Stimulated activated CD4-positive, alpha-beta T cell treated with anti-CD3 and anti-CD28 coated beads, Interleukin-15, amount 100 ng/mL, for 48 hours (primary cell): ENCODE data around the gene ACTA2.

Source experiments
- DNase-seq, 2 donors: peaks; one replicate each; pipeline ENCODE4 v3.0.0-alpha.2; 2020; ENCODE audit warnings: low read depth in 2 of 2

ACTA2 gene

DNA sequence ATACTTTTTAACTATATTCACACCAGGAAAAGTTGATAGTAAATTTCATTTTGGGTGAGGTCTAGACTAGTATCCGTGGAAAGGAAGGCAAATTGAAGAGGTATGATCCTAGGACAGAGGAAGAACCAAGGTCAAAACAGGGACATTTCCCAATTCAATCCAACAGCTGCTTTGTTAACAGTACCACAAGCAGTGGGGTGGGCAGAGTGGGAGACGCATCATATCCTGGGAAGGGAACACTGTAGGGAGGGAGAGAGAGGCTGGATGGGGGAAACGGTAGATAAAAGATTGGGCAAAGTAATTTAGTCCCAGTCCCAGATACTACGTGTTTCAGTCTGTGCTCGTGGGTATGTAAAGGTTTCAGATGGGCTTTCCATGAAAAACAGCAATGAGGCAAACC lies 28.9 kb upstream of the ACTA2 start:
- DNase-seq = no peak

DNA sequence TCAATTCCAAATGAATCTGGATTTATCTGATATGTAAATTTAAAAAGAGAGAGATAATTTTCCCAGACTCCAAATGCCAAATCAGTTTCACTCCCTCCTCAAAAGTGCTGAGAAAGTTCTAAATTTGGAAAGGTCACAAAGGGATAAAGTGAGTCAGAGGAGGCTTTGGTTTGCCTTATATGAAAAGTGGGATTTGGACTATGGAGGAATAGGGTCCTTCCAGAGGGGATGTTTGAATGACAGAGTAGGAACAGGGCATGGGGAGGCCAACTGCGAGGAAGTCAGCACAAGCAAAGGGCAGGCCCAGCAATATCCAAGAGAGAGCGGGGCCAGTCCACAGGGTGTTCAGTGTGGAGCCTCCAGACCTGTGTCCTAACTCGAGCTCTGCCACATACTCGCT lies 28.2 kb upstream of the ACTA2 start:
- DNase-seq = no peak

DNA sequence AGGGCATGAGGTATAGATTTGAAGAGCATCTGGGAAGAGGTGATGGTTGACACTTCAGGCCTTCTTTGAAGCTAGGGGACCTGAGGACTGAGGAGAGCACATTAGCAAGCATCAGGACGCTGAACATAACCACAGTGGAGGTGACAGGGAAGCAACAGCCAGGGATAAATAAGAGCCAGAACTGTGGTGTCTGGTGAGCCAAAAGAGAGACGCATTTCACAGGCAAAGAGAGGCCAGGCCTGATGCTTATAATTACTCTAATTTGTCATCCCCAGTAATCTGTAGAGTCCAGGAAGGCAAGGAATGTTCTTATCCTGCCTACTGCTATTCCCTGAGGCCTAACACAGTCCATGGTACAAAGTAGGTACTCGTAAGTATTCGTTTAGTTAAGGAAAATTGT lies 27.7 kb upstream of the ACTA2 start:
- no peak for DNase-seq

DNA sequence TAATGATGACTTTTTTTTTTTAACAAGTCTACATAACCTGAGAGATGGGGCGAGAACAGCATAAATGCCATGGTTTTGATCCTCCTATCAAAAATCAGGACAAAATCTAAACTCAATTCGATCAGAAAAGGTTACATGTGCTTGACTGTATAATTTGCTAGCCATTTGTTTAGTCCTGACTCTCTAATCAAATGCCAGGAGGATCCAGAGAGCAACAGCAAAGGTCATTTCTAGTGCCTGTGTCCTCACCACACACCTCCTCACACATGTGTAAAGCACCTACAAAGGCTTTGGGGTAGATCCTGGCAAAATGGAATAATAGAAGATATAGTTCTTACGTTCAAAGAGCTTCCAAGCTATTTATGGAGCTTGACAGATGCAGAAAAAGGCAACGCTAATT lies 27.0 kb upstream of the ACTA2 start:
- no peak for DNase-seq

DNA sequence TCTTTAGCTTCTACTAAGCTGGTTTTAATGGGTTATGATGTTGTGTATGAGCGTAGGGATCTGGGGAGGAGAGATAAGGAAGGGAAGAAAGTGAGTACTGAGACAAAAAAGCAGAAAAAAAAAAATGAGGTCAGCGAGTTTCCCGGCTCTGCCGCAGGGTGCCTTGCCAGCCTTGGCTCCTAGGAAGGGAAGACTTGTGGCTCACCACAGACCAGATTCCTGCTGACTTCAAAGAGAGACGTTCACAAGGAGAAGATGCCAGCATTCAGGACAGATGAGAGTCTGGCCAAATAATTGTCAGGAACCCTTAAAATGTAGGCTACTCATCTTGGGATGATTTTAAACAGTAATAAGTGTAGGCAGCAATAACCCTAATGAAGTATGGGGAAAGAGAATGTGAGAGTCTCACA lies 26.6 kb upstream of the ACTA2 start:
- no peak for DNase-seq

DNA sequence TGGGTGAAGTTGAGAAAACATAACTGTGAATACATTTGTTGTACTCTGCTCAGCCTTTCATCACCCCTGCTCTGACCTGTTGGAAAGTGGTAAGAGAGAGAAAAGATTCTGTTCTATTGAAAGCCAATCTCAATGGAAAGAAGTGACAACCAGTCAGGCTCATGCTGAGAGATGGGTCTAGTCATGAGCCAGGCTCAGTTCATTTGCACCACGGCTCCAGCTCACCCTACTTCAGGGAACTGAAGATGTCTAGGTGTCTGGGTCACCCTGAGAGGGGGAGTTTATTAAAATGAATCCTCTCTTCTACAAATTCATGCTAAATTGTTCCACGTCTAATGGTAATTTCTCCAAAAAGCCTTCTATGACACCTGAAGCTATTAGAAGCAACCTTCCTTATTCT lies 25.9 kb upstream of the ACTA2 start:
- DNase-seq = no peak

DNA sequence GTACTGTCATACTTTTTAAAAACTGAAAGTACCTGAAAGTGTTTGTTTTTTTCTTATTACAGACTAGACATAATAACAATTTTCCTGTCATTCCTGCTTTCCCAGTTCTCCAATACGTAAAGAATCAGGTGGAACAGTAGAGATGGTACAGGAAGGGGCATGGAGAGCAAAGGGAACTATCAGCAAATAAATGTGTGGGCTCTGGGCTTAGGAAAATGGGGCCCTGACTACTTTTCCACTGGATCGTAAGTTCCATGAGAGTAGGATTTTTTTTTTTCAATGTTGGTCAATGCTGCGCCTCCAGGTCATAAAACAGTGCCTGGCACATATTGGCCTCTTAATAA lies 22.8 kb upstream of the ACTA2 start:
- DNase-seq = no peak

DNA sequence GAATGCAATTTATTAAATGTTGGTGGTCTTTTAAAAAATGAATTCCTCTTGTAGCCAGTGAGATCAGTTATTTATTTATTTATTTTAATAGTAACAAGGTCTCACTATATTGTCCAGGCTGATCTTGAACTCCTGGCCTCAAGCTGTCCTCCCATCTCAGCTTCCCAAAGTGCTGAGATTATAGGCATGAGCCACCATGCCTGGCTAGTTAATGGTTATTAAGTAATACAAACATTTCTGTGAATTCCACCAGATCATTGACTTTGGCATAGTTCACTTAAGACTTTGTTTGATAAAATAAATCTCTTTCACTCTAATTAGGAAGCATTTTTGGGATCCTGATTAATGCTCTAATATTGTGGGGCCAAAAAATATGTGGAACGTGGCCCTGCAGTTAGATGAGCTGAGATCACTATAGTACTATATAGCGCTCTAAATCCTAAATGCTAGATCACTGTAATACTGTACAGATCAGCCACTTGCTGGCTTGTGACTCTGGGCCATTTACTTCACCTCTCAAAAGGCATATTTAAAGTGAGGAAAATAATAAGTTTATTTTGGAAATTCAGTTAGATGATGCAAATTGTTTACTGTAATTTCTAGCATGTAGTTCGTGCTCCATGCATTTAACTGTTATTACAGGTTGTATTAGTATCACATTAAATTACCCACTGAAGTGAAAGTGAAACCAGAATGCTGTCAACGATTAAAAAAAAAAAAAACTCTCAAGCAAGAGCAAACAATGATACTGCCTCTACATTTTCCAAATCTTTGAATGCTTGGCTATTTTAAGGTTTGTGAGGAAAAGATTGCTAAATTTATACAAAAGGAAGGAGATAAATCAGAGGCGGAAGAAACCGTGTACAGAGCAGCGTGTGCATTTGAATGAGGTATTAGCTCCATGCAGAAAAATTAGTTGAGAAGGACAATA lies 22.1 kb upstream of the ACTA2 start:
- no peak for DNase-seq

DNA sequence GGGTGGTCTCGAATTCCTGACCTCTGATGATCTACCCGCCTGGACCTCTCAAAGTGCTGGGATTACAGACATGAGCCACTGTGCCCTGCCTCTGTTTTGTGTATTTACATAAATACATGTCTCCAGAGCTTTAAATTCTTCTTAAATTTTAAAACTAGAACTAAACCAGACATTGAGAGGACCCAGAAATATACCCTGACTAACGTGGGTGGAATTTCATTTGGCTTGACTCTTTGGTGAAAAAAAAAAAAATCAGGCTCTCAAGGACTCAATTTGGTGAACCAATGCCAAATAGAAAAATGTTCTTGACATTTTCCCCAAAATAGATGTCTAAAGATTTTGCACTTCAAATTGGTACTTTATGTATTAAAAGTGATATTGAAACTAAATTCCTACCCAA lies 21.4 kb upstream of the ACTA2 start:
- DNase-seq = no peak

DNA sequence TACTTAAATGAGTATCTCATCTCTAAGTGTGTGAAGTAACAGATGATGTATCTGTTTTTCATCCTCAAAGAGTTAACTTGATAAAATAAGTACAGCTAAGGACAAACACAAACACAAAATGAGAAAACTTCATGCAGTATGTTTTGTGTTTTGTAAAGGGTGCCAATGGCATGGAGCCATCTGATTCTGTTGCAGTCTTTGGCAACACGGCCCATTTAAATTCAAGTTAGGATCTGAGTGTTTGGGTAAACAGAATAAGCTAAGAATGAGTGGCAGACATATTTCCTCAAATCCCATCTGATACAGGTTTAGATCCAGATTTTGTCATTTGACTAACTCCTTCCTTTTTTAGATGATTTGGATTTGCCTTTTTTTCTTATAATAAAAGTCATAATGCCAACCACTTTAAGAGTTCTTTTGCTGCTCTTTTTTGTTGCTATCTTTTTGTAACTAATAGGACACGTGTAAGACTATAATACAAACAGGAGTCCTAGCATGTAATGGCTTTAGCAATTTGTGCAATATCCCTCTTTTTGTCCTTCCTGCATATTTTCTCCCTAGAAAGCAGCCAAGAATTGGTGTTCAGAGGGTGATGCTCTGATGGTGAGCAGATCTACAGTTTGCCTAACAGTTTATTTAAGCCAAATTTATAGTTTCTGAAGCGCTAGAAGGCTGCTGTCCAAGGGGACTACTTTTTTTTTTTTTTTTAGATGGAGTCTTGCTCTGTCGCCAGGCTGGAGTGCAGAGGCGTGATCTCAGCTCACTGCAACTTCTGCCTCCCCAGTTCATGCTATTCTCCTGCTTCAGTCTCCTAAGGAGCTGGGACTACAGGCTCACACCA lies 18.9 kb upstream of the ACTA2 start:
- no peak for DNase-seq

DNA sequence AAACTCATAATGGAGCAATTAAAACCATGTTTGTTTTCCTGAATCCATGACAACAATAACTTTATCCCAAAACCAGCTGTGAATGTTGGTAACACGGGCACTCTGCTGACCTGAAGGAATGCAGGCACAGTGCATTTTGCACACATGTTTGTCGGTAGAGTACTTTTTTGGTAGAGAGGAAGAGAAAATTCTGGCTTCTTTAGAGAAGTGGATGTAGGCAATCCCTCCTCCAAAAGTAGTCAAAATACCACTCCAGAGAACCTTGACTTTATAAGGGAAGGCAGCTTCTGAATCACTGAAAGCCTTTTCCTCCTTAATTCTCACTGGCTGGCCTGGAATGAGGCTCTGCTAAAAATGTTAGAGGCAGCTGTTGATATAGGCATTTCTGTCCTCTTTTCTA lies 15.8 kb upstream of the ACTA2 start:
- no peak for DNase-seq

DNA sequence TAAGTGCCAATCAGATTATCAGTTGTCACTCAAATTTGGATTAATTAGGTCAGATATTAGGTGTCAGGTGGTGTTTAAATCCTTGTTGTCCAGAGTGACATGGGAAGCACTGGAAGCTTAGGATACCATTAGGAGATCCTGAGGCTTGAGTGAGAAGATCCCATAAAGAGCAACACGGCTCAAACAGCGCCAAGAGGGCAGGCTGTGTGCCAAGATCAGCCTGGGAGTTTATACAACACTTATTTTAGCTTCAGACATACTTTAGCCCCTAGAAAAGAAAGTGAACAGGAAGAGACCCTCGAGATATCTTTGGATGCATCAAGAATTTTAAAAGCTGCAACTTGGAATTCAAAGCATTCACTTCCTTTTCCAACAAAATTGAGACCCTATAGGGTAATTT lies 14.2 kb upstream of the ACTA2 start:
- DNase-seq = no peak

DNA sequence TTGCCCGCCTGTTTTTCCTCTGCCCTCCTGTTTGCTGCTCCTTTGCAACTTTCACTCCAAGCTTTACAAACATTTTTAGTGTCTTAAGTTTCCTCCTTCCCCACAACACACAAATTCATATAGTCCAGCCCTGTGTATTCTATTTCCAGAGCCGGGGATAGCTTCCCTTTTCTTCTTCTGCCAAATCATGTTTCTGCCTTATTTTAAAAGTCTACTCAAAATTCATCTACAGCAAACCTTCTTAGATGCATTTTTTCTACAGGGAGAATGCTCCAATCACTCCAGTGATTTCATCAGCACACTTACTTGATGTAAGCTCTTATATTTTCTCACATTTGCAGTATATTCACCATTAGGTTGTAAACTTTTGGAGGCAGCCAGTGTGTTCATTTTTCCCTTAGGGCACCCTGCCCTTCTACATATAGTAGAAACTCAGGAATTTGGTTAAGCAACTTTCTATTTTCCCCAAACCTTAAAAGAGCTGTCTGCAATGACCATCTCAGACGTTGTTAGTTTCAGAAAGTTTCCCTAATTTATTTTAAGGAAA lies 12.4 kb upstream of the ACTA2 start:
- DNase-seq = no peak

DNA sequence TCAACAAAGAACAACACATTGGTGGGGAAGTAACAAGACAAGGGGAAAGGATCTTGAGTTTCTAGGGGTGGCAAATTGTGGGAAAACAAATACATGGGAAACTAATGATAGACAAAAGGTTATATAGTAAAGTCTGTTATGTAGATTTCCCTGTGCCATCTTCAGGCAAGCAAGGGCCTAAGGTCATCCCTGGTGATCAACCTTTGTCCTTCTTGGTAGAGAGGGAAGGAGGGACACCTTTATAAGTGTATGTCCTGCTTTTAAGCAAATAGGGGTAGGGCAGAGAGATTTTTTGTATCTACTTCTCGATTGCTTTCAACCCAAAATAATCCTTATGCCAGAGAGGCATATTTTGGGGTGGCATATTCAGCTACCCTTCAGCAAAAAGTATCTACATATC lies 11.8 kb upstream of the ACTA2 start:
- no peak for DNase-seq

DNA sequence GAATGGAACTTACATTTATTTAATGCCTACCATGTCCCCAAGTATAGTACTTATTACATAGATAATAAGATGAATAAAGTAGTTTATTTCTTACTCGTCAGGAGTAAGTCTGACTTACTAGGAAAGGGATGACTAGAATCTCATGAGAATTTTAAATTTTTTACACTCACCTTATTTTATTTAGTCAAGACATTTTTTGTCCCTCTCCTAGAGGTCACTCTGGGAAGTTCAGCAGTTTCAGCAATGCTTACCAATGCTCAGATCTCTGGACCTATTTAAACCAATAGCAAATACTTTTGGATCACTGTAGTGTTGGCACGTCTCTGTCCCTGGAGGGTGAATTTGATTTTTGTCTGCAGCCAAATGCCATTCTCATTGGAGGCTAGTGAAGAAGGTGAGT lies 10.7 kb upstream of the ACTA2 start:
- DNase-seq = no peak

DNA sequence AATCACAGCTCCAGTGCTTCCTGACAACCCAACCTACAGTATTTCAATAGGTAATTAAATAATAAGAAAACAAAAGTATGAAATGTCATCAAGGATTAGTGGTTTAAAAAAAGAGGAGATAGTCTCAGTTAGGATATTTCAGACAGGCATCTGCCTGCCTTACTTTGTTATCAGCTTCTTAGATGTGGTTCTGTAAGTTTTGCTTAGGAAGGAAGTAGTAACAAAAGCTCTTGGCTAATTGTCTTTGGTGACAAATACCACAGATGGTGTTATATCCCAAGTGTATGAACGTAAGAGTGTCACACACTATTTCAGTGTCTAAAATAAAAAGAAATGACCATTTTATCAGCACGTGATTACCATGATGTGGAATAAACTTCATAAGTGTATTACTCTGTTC lies 9.8 kb upstream of the ACTA2 start:
- DNase-seq = no peak

DNA sequence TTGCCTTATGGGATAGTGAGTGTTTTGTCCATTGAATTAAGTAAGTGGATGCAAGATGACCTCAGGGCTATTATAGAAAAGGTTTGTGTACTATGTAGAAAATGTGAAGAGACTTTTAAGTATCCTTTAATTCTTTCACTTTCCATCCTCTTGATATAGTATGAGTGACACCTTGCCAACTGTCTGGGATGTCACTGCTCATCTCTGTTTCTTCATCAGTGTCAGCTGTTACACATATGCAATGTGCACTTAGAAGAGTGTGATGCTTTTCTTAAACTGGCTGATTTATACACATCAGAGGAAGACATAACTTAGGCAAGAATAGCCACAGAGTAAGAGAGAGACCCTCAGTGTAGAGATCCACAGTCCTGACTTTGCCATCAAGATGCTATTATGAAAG lies 8.7 kb upstream of the ACTA2 start:
- no peak for DNase-seq

DNA sequence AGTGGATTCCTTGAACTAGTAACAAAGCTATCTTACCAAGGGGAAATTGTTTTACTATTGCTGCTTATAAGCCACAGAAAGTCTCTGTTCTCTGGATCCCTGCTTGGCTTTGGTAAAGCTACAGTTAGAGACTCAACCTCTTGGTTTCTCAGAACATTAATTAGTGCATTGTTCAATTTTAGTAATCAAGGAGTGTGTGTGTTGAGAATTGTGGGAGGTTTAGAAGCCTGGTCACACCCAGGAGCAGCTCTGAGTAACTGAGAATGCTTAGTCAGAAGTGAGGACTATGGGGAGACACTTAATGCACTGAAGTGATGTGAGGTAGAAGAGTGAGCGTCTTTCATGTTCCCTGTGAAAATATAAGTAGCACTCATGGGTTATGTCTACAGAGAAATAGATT lies 8.2 kb upstream of the ACTA2 start:
- DNase-seq = no peak

DNA sequence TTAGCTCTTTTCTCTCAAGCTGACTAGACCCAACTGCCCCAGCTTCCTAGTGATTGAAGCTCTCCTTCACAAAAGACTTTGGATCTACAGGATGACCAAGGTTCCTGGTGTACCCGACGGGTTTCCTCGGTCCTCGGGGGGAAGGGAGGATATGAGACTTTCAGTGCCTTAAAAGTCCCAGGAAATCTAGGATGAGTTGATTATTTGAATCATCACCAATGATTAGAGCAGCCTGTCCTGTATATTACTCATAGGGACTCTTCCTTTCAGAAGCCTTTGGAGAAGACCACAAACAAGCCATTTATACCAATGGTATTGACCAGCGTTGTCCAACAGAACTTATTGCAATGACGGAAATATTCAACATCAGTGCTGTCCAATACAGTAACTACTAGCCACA lies 6.1 kb upstream of the ACTA2 start:
- DNase-seq = no peak

DNA sequence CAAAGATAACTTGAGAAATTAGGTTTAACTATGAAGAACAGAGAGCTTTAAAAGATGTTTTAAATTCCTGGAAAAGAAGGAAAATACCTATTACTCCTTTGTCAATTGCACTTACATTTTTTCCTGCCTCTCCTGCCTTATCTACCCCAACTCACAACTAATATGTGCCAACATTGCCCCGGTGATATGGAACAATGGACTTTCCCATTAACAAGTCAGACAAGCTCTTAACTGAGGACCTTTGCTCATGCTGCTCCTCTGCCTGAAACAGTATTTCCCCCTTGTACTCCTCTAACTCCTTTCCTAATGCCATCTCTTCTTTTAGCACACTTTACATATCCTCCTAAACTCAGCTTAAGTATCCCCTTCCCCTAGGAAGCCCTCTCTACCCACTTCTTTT lies 4.8 kb upstream of the ACTA2 start:
- no peak for DNase-seq

DNA sequence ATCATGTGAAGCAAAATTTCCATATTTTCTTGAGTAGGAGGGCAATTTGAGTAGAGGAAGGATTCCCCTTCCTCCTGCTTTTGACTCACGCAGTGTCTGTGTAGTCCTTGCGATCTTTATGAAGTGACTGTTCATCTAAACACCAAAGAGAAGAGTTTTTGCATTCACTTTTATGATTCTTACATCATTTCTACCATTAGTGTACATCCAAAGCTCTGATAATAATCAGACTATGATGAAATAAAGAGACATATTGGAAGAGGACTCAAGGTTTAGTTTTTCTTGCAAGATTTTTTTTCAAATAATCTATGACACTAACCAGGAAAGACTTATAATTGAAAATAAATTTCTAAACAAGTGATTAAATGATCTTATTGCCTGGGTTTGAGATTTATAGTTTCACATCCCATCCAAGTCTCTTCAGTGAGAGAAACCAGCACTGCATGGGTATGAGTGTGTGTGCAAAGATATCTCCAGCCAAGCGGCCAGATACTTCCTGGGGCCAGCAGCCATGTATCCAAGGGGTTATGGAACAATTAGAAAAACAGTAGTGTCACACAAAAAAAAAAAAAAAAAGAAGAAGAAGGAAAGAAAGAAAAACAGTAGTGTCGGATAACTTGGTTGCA lies 2.0 kb upstream of the ACTA2 start:
- DNase-seq = no peak

DNA sequence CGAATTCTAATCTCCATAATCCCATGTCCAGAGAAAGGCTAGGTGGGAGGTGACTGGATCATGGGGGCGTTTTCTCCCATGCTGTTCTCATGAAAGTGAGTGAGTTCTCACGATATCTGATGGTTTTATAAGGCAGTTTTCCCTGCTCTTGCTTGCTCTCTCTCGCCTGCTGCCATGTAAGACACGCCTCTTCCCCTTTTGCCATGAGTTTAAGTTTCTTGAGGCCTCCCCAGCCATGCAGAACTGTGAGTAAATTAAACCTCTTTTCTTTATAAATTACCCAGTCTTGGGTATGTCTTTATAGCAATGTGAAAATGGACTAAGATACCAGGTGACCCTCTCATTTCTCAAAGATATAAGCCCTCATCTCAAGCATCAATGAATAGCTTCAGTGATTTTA lies 1.1 kb upstream of the ACTA2 start:
- no peak for DNase-seq
